Measurements from ENCODE around the gene HEATR5B. TPM values are rescaled to one million over a fixed set of nuclear protein-coding genes. Genes with fewer than 3 reads are reported as not detected.

HEATR5B gene
- total and polyA plus RNA-seq, 9 of the 15 experiments (the other 6 are each of a cell fraction or from before 2014, with no cell fraction given) = 4.2 to 21.7 (median 12.2) TPM

- Histone ChIP-seq H3K4me2 (ENCODE audit: insufficient read depth, low read length) (no peak overlapping the region), H3K79me2 (ENCODE audit: control insufficient read depth, insufficient read depth, low read length) (peaks cover 76% of the 10 kb centered on the region), H3K9me3 (replicated peaks; ENCODE audit: control insufficient read depth, insufficient read depth, low read depth, low read length) (no peaks in the 10 kb centered on the region), H3K4me3 (no peak overlapping the region), H3K27ac (ENCODE audit: extremely low read depth, low read depth, low read length) (no peak overlapping the region), H4K20me1 (replicated peaks; ENCODE audit: control insufficient read depth, insufficient read depth, low read length) (no peaks in the 10 kb centered on the region), H3K27me3 (ENCODE audit: control insufficient read depth in 2 of 2, insufficient read depth in 2 of 2, low read length in 2 of 2) (no peaks in the 10 kb centered on the region), H2AFZ (ENCODE audit: low read depth, low read length) (no peak overlapping the region), H3K4me1 (replicated peaks in 1 of 2; ENCODE audit: control insufficient read depth in 2 of 2, insufficient read depth in 2 of 2, low read length in 2 of 2) (peaks cover 8 to 22% of the 10 kb centered on the region in 2 experiments), H3K36me3 (ENCODE audit: control insufficient read depth, insufficient read depth, low read length) (peaks cover 16% of the 10 kb centered on the region), H3K9ac (ENCODE audit: insufficient read depth in 1 of 2, low read depth in 2 of 2, low read length in 2 of 2) (no peak overlapping the region), H3K9me1 (ENCODE audit: control insufficient read depth, insufficient read depth, low read length) (no peaks in the 10 kb centered on the region)
- no TSS peak for BruUV-seq (replicated peaks)
- FAIRE-seq (no peak), DNase-seq (ENCODE audit: extremely low read depth in 1 of 4, low spot score in 3 of 4) (no peak), ATAC-seq (no peak)
- ChIA-PET CTCF (ENCODE audit: low intra/inter-chr PET ratio) (no interaction called here), POLR2A (interaction anchor here (0.8 to 0.9 kb wide), 2 partner anchors 14 to 40 kb away, joined by 3 read pairs; no protein-coding TSS in a partner anchor)
- intact Hi-C loops (cut with micrococcal nuclease) (no loop called here), in situ Hi-C loops (cut with MboI) (no loop called here)
- WGBS (ENCODE audit: insufficient coverage, low coverage, missing lambda C conversion rate) = 100% methylated on average over 4 of the region's 4 CpGs
- TF ChIP-seq HMGXB4 (CRISPR knock-in tag; IDR thresholded peaks at IDR 0.05) (no peak), FOXM1 (IDR thresholded peaks at IDR 0.05; ENCODE audit: low read depth) (no peak), FOXM1 (CRISPR knock-in tag; IDR thresholded peaks at IDR 0.05; ENCODE audit: low read depth) (no peak), NCOA1 (IDR thresholded peaks at IDR 0.05; ENCODE audit: low read depth) (no peak), BRD4 (IDR thresholded peaks at IDR 0.05) (no peak), ERF (CRISPR knock-in tag; IDR thresholded peaks at IDR 0.05) (no peak), RREB1 (CRISPR knock-in tag; IDR thresholded peaks at IDR 0.05) (no peak), ZNF785 (CRISPR knock-in tag; IDR thresholded peaks at IDR 0.05) (no peak), TOE1 (IDR thresholded peaks at IDR 0.05; ENCODE audit: borderline replicate concordance) (no peak), TOE1 (CRISPR knock-in tag; IDR thresholded peaks at IDR 0.05; ENCODE audit: borderline replicate concordance, low read depth) (no peak), RFX1 (IDR thresholded peaks at IDR 0.05) (no peak), ZNF764 (CRISPR knock-in tag; IDR thresholded peaks at IDR 0.05; ENCODE audit: low read depth) (no peak), ZNF592 (IDR thresholded peaks at IDR 0.05) (no peak)
Measured at GRCh38 chr2:36963734-36964133, 120.4 kb downstream of the HEATR5B start.
